K562 (cell line): ENCODE data around the gene MSGN1. TPM values are rescaled to one million over a fixed set of nuclear protein-coding genes. Genes with fewer than 3 reads are reported as not detected.

Experiments used
- ATAC-seq: fragments of 200-7000 bp; cut with Tn5 transposase; 3 replicates; pipeline ENCODE4 v1.9.1; 2020; ENCODE audit warnings: moderate library complexity
- BruUV-seq: library from RNA; stranded (reverse); fragments of 400-500 nt; replicated peaks from 2 replicates; lab custom pipeline; 2021; lab: Mats Ljungman, UMichigan
- CTCF ChIA-PET: fragments of 300-600 bp; formaldehyde crosslinking; extraction: SDS; loops from one replicate; lab custom pipeline; 2021; ENCODE audit warnings: low intra/inter-chr PET ratio; lab: Yijun Ruan, JAX
- POLR2A ChIA-PET: fragments of 300-600, 350-650 bp; sonication (Branson Sonifier 250); formaldehyde crosslinking; extraction: SDS; loops from one replicate; lab custom pipeline; 2021; ENCODE audit warnings: antibody characterized with exemption, inconsistent platforms; lab: Yijun Ruan, JAX
- DNase-seq, 4 experiments: peaks; one replicate each; pipeline versions ENCODE4 v3.0.0 to v3.0.0-alpha.2; 2011 to 2018; ENCODE audit warnings: low spot score in 3 of 4, mixed read lengths in 3 of 4; ENCODE audit errors: extremely low read depth in 1 of 4
- FAIRE-seq: peaks from 2 replicates; lab custom pipeline; 2011; peaks lifted over from hg19 to GRCh38; lab: Jason Lieb, UNC
- H2AFZ ChIP-seq: 2 replicates; pipeline ENCODE4 v1.6.0; 2011; ENCODE audit warnings: low read depth, low read length, control low read depth, inconsistent platforms
- H3K27ac ChIP-seq: fragments of 200-600 bp; 3 replicates; pipeline ENCODE4 v1.8.0; 2011; ENCODE audit warnings: low read depth, mild to moderate bottlenecking, control low read depth, inconsistent platforms, low read length, moderate library complexity, mixed read lengths; ENCODE audit errors: extremely low read depth
- H3K27me3 ChIP-seq, 2 experiments: fragments of 300-600 bp in 1 of 2; 2 replicates in 1 of 2; 3 replicates in 1 of 2; pipeline versions ENCODE4 v1.6.0 to v1.8.0; 2011; ENCODE audit warnings: inconsistent platforms in 2 of 2, low read length in 2 of 2, mild to moderate bottlenecking in 1 of 2, mixed read lengths in 1 of 2, moderate library complexity in 1 of 2; ENCODE audit not compliant: control insufficient read depth in 2 of 2, insufficient read depth in 2 of 2
- H3K36me3 ChIP-seq: fragments of 300-600 bp; 3 replicates; pipeline ENCODE4 v1.8.0; 2011; ENCODE audit warnings: mild to moderate bottlenecking, low read length, inconsistent platforms; ENCODE audit not compliant: control insufficient read depth, insufficient read depth
- H3K4me1 ChIP-seq, 2 experiments: fragments of 200-600 bp in 1 of 2; replicated peaks in 1 of 2; 2 replicates in 1 of 2; 3 replicates in 1 of 2; pipeline versions ENCODE4 v1.5.1 to v1.8.0; 2011; ENCODE audit warnings: inconsistent platforms in 2 of 2, low read length in 2 of 2, mild to moderate bottlenecking in 1 of 2, mixed read lengths in 1 of 2, moderate library complexity in 1 of 2; ENCODE audit not compliant: control insufficient read depth in 2 of 2, insufficient read depth in 2 of 2
- H3K4me2 ChIP-seq: 2 replicates; pipeline ENCODE4 v1.6.1; 2011; ENCODE audit warnings: low read length, control low read depth, inconsistent platforms, mixed read lengths; ENCODE audit not compliant: insufficient read depth
- H3K4me3 ChIP-seq: fragments of 200-600 bp; sonication (generic), shearing (Covaris generic); 2 replicates; pipeline ENCODE4 v1.5.1; 2016; ENCODE audit warnings: control low read depth, inconsistent platforms
- H3K79me2 ChIP-seq: fragments of 200-600 bp; 3 replicates; pipeline ENCODE4 v1.8.0; 2011; ENCODE audit warnings: low read length, inconsistent platforms; ENCODE audit not compliant: control insufficient read depth, insufficient read depth
- H3K9ac ChIP-seq, 2 experiments: 2 replicates each; pipeline versions ENCODE4 v1.6.0 to v1.6.1; 2011; ENCODE audit warnings: low read depth in 2 of 2, low read length in 2 of 2, control low read depth in 1 of 2, inconsistent platforms in 1 of 2, mild to moderate bottlenecking in 1 of 2, mixed read lengths in 1 of 2; ENCODE audit not compliant: insufficient read depth in 1 of 2
- H3K9me1 ChIP-seq: one replicate; pipeline ENCODE4 v1.6.0; 2011; ENCODE audit warnings: inconsistent platforms, mild to moderate bottlenecking, low read length, moderate library complexity; ENCODE audit not compliant: control insufficient read depth, insufficient read depth
- H3K9me3 ChIP-seq: replicated peaks from 2 replicates; pipeline ENCODE4 v1.5.1; 2011; ENCODE audit warnings: low read depth, low read length, inconsistent platforms; ENCODE audit not compliant: control insufficient read depth, insufficient read depth
- H4K20me1 ChIP-seq: replicated peaks from 2 replicates; pipeline ENCODE4 v1.6.1; 2011; ENCODE audit warnings: low read length, inconsistent platforms, mixed read lengths; ENCODE audit not compliant: control insufficient read depth, insufficient read depth
- AFF4 ChIP-seq: sonication (generic); formaldehyde crosslinking; IDR thresholded peaks from 2 replicates; pipeline ENCODE4 v1.8.0; 2023; ENCODE audit warnings: mild to moderate bottlenecking, missing genetic modification reagents
- BDP1 ChIP-seq: IDR thresholded peaks from 3 replicates; pipeline ENCODE4 v1.6.1; 2011; ENCODE audit not compliant: insufficient read length, insufficient read depth
- E2F6 ChIP-seq, 2 experiments: IDR thresholded peaks; 2 replicates each; pipeline ENCODE4 v1.6.1; 2011; ENCODE audit warnings: borderline replicate concordance in 1 of 2, control low read depth in 1 of 2, low read depth in 1 of 2, low read length in 1 of 2, mild to moderate bottlenecking in 1 of 2, mixed read lengths in 1 of 2, moderate library complexity in 1 of 2; ENCODE audit not compliant: insufficient read depth in 1 of 2, insufficient read length in 1 of 2, poor library complexity in 1 of 2, severe bottlenecking in 1 of 2; ENCODE audit errors: extremely low read depth in 1 of 2
- HMGXB4 ChIP-seq: sonication (generic); formaldehyde crosslinking; IDR thresholded peaks from 2 replicates; pipeline ENCODE4 v1.8.1; 2023; ENCODE audit warnings: mild to moderate bottlenecking, missing genetic modification reagents
- HNRNPL ChIP-seq: fragments of 200-400 bp; formaldehyde crosslinking; IDR thresholded peaks from 2 replicates; pipeline ENCODE4 v1.6.1; 2017; ENCODE audit warnings: low read depth, mild to moderate bottlenecking, low read length
- IFI16 ChIP-seq: fragments of 250-450 bp; sonication (Bioruptor Pico); IDR thresholded peaks from 2 replicates; pipeline ENCODE4 v2.1.2; 2022; ENCODE audit warnings: mild to moderate bottlenecking, inconsistent platforms
- NRF1 ChIP-seq, 2 experiments: fragments of 450-650 bp; IDR thresholded peaks in 1 of 2; conservative IDR thresholded peaks in 1 of 2; 2 replicates each; pipeline ENCODE4 v1.6.1; 2014; ENCODE audit warnings: mild to moderate bottlenecking in 2 of 2
- PATZ1 ChIP-seq: fragments of 250-450 bp; sonication (Bioruptor Pico); IDR thresholded peaks from 2 replicates; pipeline ENCODE4 v1.5.0; 2020; ENCODE audit warnings: mild to moderate bottlenecking, borderline replicate concordance
- PHB ChIP-seq: fragments of 250-450 bp; sonication (Bioruptor Pico); IDR thresholded peaks from 2 replicates; pipeline ENCODE4 v1.5.0; 2021
- RAD51 ChIP-seq: fragments of 450-650 bp; IDR thresholded peaks from 2 replicates; pipeline ENCODE4 v1.7.1; 2016; ENCODE audit warnings: low read depth, mild to moderate bottlenecking, borderline replicate concordance
- ZC3H4 ChIP-seq: sonication (generic); formaldehyde crosslinking; IDR thresholded peaks from 2 replicates; pipeline ENCODE4 v1.9.0; 2021; ENCODE audit warnings: missing genetic modification reagents, borderline replicate concordance
- WGBS: fragments of 100-300 bp; shearing (Covaris generic); methylation state at CpG from one replicate; pipeline ENCODE4 v1.1.6; 2016; ENCODE audit warnings: low coverage, mixed read lengths; ENCODE audit not compliant: insufficient coverage; ENCODE audit errors: missing lambda C conversion rate; 5-methylcytosine and 5-hydroxymethylcytosine counted together
- in situ Hi-C: fragments of 300-500 bp; cut with MboI; formaldehyde crosslinking; loops from 4 replicates; pipeline ENCODE4 v1.15.0; 2018; ENCODE audit warnings: inconsistent platforms, mixed read lengths
- intact Hi-C: fragments of 100-400 bp; cut with micrococcal nuclease; formaldehyde crosslinking; loops from 2 replicates; pipeline ENCODE4 v1.14.2; 2022
- polyA plus RNA-seq, 8 experiments: library from polyadenylated mRNA; depleted of rRNA in 4 of 8; stranded (reverse) in 5 of 8; unstranded in 3 of 8; fragments of >200 nt; fragmentation: Nextera tagmentation in 2 of 8; fragmentation: Illumina TruSeq in 1 of 8; extraction: Ambion mirVana in 2 of 8; extraction: Trizol in 1 of 8; gene quantifications; 2 replicates each; pipeline versions ENCODE4 v1.2.1 to v1.2.3, GENCODE V29; 2011 to 2014; ENCODE audit warnings: inconsistent platforms in 1 of 8, missing spikeins in 1 of 8
- total RNA-seq, 7 experiments: library from RNA; depleted of rRNA in 6 of 7; stranded (reverse); fragments of >200 nt in 6 of 7; fragmentation: Illumina TruSeq in 2 of 7; extraction: Trizol in 2 of 7; gene quantifications; 2 replicates each; pipeline versions ENCODE4 v1.2.1 to v1.2.3, GENCODE V29; 2011 to 2021; ENCODE audit warnings: low replicate concordance in 1 of 7

Gene MSGN1
- total and polyA plus RNA-seq, 9 of the 15 experiments (the other 6 are each of a cell fraction or from before 2014, with no cell fraction given) = not detected

GRCh38 chr2:17800693-17801458 lies 15.4 kb upstream of the MSGN1 start:
- no peaks in the 10 kb centered on the region for H3K9me3 ChIP-seq
- H3K4me1 ChIP-seq = no peaks in the 10 kb centered on the region
- FAIRE-seq (no peak), ATAC-seq (no peak), DNase-seq (no peak)
- no peak overlapping the region for H3K4me2 ChIP-seq
- H3K27ac ChIP-seq = no peak overlapping the region
- H2AFZ ChIP-seq = no peak overlapping the region
- BruUV-seq = no TSS peak
- ChIA-PET CTCF (no interaction called here), POLR2A (interaction anchor here (1.1 kb wide), 1 partner anchor 21 kb away, joined by 3 read pairs; no protein-coding TSS in a partner anchor)
- TF ChIP-seq PHB (CRISPR knock-in tag) = no peak
- TF ChIP-seq PATZ1 (CRISPR knock-in tag) = no peak
- TF ChIP-seq RAD51 = no peak
- TF ChIP-seq IFI16 (CRISPR knock-in tag) = no peak
- no peak for TF ChIP-seq HNRNPL
- no peak for TF ChIP-seq E2F6 (IDR thresholded peaks at IDR 0.05; ENCODE audit: borderline replicate concordance in 1 of 2, extremely low read depth in 1 of 2, insufficient read depth in 1 of 2, insufficient read length in 1 of 2, low read depth in 1 of 2, low read length in 1 of 2, poor library complexity in 1 of 2, severe bottlenecking in 1 of 2)
- TF ChIP-seq NRF1 (conservative IDR thresholded peaks at IDR 0.05 in 1 of 2, IDR thresholded peaks at IDR 0.05 in 1 of 2) = no peak
- no peak for TF ChIP-seq BDP1
- TF ChIP-seq HMGXB4 (CRISPR knock-in tag) = no peak
- TF ChIP-seq ZC3H4 (CRISPR knock-in tag) = no peak
- no peak for TF ChIP-seq AFF4 (CRISPR knock-in tag)
- 0% methylated on average over 1 of the region's 1 CpG for WGBS
- H3K9ac ChIP-seq = no peak overlapping the region
- H3K9me1 ChIP-seq = no peaks in the 10 kb centered on the region
- intact Hi-C loops = no loop called here
- H3K4me3 ChIP-seq = no peak overlapping the region
- peaks cover 9 to 21% of the 10 kb centered on the region in 2 experiments; a peak in 3 of 5 replicates for H3K27me3 ChIP-seq
- in situ Hi-C loops = no loop called here
- no peaks in the 10 kb centered on the region for H3K36me3 ChIP-seq
- H4K20me1 ChIP-seq = no peaks in the 10 kb centered on the region
- H3K79me2 ChIP-seq = no peaks in the 10 kb centered on the region
